HL-60 (cell line): Measurements from ENCODE around the gene PRDM16.

Source experiments
- DNase-seq, 2 experiments: peaks; one replicate each; pipeline ENCODE4 v3.0.0-alpha.2; 2010 to 2020; ENCODE audit warnings: low read depth in 1 of 2, low spot score in 1 of 2
- H3K27ac ChIP-seq: fragments of 250-450 bp; sonication (Bioruptor Pico); replicated peaks from 2 replicates; pipeline ENCODE4 v1.5.1; 2020; ENCODE audit warnings: mild to moderate bottlenecking, moderate library complexity
- H3K27me3 ChIP-seq: fragments of 250-450 bp; sonication (Bioruptor Pico); 2 replicates; pipeline ENCODE4 v1.5.1; 2021; ENCODE audit warnings: mild to moderate bottlenecking, moderate library complexity; ENCODE audit not compliant: insufficient read depth, poor library complexity, severe bottlenecking
- H3K4me3 ChIP-seq: replicated peaks from 2 replicates; pipeline ENCODE4 v1.5.1; 2011; ENCODE audit warnings: mild to moderate bottlenecking, control low read depth, low read length; ENCODE audit not compliant: insufficient read depth
- CTCF ChIP-seq: IDR thresholded peaks from one replicate; pipeline ENCODE4 v1.5.1; 2011; ENCODE audit warnings: low read length, control low read depth, inconsistent platforms; ENCODE audit not compliant: insufficient read depth
- GABPA ChIP-seq: IDR thresholded peaks from 2 replicates; pipeline ENCODE4 v1.6.1; 2012; ENCODE audit warnings: low read depth
- POLR2AphosphoS5 ChIP-seq: IDR thresholded peaks from 2 replicates; pipeline ENCODE4 v1.6.1; 2012; ENCODE audit warnings: low read depth
- REST ChIP-seq: IDR thresholded peaks from 2 replicates; pipeline ENCODE4 v1.6.1; 2012; ENCODE audit warnings: low read depth; ENCODE audit not compliant: insufficient replicate concordance
- SPI1 ChIP-seq: IDR thresholded peaks from 2 replicates; pipeline ENCODE4 v1.6.1; 2012; ENCODE audit warnings: low read depth, mild to moderate bottlenecking, borderline replicate concordance

PRDM16 gene

GRCh38 chr1:3403388-3404231, 334.6 kb downstream of the PRDM16 start:
- Histone ChIP-seq H3K27me3 (no peaks in the 10 kb centered on the region), H3K27ac (no peak overlapping the region), H3K4me3 (no peak overlapping the region)
- DNase-seq, result no peak
- TF ChIP-seq REST (no peak), SPI1 (no peak), CTCF (no peak), GABPA (no peak), POLR2AphosphoS5 (no peak)

GRCh38 chr1:3404301-3404700, 335.3 kb downstream of the PRDM16 start:
- Histone ChIP-seq H3K27me3 (no peaks in the 10 kb centered on the region), H3K27ac (no peak overlapping the region), H3K4me3 (no peak overlapping the region)
- TF ChIP-seq POLR2AphosphoS5 (no peak), CTCF (no peak), REST (no peak), GABPA (no peak), SPI1 (no peak)
- DNase-seq, result no peak

DNA sequence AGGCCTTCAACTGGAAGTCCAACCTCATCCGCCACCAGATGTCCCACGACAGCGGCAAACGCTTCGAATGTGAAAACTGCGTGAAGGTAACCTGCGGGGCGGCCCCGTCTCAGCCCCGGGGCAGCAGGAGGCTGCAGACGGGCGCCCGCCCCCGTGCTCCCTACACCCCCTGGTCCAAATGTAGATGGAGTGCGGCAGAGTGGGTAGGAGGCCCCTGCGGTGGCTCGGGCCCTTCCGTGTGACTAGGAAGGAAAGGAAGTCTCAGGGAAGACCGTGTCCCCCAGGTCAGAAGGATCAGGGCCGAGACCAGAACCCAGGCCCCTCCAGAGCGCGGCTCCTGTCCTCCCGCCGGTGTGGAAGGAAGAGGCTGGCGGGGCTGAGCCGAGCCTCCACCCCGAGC, 335.8 kb downstream of the PRDM16 start:
- DNase-seq, result no peak
- H3K4me3 ChIP-seq, result no peak overlapping the region
- H3K27me3 ChIP-seq, result no peaks in the 10 kb centered on the region
- H3K27ac ChIP-seq, result no peak overlapping the region
- TF ChIP-seq POLR2AphosphoS5, result no peak
- TF ChIP-seq SPI1, result no peak
- TF ChIP-seq CTCF, result no peak
- no peak for TF ChIP-seq REST
- no peak for TF ChIP-seq GABPA
